ENCODE measurements around the gene DGCR2.
"Not testable (repeated sequence)": the region's sequence is repeated elsewhere in the genome, so short reads cannot be mapped to it uniquely, and the experiment has no call there.

DGCR2 gene

DNA sequence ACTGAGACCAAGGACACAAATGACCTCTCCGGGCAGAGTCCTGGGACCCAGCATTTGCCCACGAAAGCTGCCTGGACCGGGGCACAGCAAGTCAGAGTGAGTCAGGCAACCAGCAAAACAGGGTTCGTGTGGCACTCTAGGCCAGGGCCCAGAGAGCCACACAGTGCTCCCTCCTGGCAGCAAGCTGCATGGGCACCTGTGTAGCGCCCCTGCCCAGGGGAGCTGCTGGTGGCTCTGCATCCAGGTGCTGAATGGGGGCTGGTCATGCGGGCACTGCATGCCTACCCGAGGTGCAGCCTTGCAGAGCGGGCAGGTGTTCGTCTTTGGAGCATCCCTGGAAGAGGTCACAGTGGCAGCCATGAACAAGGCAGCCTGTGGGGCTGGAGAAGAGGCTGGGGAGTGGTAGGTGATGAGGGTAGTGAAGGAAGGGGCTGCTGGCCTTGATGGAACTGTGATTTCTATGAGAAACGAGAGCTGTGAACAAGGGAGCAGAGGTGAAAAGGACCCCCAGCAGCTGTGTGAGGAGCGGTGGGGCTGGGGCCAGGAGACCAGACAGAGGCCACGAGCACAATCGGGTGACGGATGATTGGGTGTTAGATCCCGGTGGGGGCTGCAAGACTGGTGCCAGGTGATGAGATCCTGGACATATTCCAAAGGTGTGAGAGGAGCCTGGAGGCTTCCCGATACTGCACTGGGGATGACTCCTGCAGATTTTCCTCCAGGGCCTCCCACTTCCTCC lies 63.3 kb downstream of the DGCR2 start:
- ATAC-seq, result no peak

DNA sequence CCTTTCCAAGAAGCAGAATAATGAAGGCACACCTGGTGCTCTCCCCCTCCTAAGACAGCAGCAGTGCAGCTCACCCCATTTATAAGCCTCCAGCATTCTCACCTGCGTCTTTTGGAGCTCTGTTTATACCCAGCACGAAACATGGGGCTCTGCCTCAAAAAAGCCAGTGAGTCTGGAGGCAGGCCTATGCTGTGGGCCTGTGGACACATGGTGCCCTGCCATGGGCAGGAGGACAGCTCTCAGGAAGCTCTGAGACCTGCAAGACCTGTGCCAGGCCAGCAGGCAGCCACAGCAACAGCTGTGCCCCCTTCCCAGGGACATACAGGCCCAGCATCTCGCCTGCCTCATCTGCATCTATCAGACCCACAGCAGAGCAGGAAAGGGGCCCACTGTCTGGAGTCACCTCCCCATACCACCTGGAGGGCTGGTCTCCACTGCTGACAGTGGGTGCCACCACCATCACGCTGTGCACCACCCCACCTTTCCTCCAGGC lies 64.2 kb downstream of the DGCR2 start:
- no peak for ATAC-seq

DNA sequence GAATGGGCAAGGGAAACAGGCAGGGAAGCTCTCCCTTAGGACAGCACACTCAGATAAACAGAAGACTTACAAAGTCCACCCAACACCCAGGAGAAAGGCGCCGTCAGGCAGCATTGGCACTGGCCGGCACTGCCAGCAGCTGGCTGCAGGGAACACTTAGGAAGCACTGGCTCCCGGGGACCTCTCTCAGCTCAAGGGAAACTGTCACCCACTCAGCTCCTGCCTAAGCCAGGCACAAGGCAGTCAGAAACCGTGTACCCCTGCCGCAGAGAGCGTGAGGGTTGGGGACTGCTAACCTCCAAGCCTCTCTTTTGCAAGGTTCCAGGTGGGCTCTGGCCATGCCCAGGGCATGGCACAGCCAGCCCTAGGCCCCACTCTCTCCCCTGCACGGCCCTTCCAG lies 64.7 kb downstream of the DGCR2 start:
- ATAC-seq, result no peak

DNA sequence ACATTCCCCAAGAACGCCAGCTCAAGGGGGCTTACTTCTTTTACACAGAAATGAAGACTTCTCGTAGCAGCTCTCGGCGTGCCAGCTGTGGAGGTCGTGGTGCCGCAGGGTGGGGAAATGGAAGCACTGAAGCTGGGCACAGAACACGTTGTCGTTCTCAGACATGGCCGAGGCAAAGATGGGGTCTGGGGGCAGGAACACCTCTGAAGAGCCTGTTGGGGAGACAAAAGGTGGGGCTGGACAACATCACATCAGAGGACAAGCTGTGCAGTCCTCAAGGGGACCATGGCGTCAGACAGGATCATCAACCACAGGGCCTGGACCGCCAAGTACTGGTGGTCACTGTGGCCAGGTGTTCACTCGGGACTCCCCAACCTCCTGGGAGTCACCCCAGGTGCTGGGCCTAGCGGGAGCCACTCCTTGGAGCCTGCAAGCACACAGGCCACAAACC lies 65.2 kb downstream of the DGCR2 start:
- ATAC-seq, result no peak

DNA sequence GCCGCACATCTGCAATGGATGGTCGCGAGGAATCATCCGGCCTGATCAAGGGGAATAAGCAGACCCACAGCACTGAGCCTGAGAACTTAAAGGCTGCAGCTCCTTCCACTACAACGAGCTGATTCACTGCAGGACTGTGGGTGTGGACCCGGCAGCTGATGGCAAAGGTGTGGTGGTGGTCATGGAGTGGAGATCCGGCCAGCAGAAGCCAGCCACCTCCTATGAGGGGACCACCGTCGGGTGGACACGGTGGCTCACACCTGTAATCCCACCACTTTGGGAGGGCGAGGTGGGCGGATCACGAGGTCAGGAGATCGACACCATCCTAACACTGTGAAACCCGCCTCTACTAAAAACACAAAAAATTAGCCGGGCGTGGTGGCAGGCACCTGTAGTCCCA lies 66.4 kb downstream of the DGCR2 start:
- ATAC-seq, result no peak

DNA sequence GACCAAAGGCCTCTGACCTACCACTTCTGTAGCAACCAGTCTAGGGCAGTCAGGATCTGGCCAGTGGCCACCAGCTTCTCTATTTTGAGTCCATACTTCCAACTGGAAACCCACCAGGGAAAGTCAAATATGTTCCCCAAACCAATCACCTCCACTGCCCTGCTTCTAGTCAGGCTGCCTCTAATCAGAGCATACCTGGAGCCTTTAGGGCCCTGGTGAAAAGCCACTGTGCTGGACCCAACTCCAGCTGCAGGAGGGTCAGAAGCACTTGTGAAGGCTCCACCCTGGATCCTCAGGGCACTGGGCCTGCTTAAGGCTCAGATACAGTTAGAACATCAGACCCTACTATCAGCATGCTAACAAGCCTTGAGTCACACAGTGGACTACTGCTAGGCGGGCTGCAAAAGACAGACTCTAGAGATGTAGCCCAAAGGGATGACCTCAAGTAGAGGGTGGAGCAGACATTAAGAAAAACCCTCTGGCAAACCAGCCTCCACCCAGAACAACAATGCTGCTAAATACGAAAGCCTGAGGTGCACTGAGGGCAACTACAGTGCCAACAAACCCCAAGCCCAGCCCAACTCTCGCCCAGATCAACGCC lies 69.2 kb downstream of the DGCR2 start:
- ATAC-seq, result no peak

DNA sequence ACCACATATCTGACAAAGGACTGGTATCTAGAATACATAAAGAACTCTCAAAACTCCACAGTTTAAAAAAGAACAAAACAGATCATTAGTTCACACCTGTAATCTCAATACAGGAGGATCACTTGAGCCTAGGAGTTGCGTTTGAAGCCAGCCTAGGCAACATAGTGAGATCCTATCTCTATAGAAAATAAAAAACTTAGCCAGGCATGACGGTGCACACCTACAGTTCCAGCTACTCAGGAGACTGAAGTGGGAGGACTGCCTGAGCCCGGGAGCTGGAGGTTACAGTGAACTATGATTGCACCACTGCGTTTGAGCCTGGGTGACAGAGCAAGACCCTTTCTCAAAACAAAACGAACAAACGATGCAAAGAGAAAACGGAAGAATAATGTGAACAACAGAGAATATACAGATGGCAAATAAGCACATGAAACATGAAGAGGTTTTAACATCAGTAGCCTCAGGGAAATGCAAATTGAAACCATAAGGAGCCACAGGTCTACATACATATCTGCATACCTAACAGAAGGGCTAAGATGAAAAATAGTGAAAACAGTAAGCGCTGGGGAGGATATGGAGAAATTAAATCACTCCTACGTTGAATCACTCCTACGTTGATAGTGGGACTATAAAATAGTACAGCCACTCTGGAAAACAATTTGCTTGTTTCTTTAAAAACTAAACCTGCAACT lies 70.7 kb downstream of the DGCR2 start:
- no peak for ATAC-seq

DNA sequence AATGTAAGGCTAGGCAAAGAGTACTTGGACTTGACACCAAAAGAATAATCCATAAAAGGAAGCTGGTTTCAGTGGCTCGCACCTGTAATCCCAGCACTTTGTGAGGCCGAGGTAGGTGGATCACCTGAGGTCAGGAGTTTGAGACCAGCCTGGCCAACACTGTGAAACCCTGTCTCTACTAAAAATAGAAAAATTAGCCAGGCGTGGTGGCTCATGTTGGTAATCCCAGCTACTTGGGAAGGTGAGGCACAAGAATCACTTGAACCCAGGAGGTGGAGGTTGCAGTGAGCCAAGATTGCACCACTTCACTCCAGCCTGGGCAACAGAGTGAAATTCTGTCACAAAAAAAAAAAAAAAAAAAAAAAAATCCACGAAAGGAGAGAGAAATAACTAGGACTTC lies 71.4 kb downstream of the DGCR2 start:
- not testable (repeated sequence) for ATAC-seq

DNA sequence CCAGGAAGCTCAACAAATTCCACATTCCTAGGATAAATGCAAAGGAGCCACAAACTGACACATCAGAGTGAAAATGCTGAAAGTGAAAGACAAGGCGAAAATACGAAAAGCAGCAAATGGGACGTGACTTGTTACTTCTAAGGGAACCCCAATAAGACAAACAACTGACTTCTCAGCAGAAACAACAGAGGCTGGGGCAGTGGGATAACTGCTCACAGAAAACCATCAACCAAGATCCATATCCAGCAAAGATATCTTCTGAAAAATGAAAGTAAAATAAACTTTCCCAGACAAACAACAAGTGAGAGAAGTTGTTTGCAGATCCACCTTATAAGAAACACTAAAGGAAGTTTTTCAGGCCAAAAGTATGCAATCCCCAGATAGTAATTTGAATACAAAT lies 72.1 kb downstream of the DGCR2 start:
- no peak for ATAC-seq

DNA sequence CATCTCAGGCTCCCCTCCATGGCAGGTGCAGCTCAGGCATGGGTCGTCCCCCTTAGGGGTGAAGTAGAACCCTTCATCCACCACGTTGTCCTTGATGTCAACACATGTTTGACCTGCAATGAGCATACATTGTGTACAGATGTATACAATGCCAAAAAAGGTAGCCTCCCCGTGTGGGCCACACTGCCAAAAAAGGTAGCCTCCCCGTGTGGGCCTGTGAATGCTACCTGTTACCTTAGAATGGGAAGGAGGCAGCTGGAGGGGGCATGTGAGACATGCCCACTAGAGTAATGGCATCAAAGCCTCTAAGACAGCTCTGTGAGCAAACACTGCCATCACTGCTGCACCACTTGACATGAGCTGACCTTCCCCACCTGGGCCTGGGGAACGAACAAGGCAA lies 73.7 kb downstream of the DGCR2 start:
- no peak for ATAC-seq

DNA sequence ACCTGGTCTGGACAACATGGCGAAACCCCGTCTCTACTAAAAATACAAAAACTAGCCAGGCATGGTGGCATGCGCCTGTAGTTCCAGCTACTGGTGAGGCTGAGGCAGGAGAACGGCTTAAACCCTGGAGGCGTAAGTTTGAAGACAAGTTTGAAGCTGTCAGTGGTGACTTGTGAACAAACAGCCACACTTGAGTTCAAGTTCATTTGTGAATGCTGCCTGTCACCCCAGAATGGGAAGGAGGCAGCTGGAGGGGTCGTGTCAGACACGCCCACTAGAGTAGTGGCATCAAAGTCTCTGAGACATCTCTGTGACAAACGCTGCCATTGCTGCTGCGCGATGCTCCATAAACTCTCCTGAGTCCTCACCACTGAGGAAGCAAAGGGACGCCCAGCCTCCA lies 74.2 kb downstream of the DGCR2 start:
- no peak for ATAC-seq

DNA sequence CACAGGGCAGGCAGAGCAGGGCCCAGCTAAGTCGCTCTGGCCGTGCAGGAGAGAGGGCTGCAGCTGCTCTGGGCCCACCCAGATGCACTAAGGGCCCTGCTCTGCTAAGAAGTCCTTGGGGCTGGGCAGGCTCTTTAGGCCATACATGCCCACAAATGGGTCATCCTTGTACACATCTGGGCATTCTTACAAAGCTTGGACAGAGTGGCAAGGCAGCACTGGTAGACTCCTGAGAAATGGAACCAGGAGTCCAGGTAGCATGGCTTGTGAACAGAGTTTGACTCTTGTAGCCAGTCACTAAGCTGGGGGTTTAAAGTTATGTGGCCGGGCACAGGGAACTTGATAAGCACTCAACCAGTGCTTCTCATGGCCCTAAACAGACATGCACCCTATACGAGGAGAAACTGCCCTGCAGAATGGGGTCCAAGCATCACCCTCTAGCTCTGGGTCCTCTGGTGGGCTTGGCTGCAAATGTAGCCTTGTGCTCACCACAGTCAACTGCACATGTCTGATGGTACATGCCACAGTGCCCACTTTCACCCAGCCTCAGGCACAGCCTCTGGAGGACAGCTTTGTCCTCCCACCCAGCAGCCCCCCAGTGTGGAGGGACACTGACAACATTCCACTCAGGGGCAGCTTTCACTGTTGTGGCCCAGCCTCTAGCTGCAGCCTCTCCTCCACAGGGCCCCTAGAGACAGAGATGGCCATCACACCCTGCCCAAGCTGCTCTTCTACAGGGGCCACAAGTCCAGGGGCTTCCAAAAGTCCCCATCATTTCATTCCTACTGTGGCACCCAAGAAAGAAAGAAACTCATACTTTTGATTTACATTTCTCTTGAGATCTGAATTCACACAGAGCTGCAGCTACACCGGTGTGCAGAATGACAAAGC lies 75.2 kb downstream of the DGCR2 start:
- ATAC-seq, result no peak

DNA sequence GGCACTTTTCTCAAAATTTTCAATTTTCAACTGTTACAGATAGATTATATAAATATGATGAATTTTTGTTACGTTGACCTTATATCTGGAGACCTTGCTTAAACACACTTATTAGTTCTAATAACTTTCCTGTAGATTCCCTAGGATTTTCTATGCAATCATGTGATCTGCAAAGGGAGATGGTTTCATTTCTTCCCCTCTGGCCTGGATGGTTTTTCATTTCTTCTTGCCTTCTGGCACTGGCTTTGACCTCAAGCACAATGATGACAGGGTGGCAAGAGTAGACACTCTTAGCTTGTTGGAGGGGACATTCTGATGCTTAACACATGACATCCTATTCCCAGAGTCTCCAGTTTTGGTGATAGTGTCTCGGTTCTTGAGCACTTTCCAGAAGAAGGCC lies 75.9 kb downstream of the DGCR2 start:
- ATAC-seq, result no peak

DNA sequence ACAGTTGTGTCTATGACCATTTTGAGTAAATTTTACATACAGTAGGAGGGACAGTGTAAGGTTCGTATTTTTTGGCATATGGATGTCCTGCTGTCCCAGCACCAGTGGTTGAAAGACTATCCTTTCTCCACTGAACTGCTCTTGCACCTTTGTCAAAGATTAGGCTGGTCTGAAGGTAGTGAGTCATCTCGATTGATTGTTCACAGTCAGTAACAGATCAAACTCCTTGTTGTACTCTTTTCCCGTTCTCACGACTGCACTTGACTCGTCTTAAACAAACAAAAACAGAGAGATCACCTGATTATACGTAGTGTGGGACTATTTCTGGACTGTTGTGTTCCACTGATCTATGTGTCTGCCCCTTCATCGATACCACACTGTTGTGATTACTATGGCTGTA lies 77.1 kb downstream of the DGCR2 start:
- no peak for ATAC-seq

DNA sequence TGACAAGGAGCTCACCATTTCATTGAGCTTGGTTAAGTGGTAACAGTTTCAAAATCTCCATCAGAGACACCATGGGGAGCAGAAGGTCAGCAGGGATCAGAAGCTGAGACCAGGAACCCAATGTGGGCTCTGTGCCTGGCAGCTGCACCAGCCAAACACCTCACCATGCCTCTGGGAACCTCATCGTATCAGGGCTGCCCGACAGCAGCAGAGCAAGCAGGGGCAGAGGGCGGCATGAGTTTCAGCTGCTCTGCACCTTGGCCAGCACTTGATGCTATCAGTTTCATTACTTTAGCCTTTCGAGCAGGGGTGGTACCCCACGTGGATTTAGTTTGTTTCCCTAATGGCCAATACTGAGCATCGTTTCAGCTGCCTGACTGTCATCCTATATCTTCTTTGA lies 77.8 kb downstream of the DGCR2 start:
- no peak for ATAC-seq

DNA sequence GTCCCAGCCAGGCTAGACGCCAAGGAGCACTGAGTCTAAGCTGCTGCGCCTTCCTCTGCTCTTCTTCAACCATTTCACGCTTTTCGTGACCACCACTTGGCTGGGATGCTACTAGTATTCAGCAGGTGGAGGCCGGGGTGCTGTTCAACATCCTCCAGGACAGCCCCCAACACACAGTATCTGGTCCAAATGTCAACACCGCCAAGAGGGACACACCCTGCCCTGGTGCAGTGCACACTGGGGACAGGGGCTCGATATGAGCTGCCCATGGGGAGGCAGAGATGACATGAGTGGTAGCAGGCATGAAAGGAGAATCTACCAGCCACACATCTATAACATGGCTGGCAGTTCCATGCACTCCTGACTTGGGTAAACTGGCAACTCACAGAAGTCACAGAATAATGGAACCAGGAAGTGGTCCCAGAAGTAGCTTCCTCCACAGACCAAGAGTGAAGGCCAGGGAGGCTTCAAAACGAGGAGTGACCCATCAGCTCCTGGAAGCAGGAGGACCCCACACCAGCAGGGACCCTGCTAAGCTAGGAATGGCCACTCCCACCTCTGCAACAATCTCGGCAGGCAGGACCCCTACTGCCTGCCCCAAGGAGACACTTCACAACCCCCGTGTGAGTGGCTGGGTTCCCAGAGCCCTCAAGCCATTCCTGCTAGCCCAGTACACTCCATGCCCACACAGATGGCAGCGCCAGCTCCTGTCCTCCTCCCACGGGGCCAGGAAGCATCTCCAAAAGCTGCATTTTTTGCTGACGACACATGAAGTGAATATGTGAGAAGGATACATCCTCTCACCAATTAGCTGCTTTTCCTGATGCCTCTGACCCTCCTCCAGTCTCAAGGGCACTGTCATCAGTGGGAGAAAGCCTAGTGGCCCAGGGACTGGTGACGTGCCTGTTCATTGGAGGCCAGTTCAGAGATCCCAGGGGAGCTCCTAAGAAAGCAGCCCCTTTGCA lies 78.8 kb downstream of the DGCR2 start:
- ATAC-seq, result no peak

DNA sequence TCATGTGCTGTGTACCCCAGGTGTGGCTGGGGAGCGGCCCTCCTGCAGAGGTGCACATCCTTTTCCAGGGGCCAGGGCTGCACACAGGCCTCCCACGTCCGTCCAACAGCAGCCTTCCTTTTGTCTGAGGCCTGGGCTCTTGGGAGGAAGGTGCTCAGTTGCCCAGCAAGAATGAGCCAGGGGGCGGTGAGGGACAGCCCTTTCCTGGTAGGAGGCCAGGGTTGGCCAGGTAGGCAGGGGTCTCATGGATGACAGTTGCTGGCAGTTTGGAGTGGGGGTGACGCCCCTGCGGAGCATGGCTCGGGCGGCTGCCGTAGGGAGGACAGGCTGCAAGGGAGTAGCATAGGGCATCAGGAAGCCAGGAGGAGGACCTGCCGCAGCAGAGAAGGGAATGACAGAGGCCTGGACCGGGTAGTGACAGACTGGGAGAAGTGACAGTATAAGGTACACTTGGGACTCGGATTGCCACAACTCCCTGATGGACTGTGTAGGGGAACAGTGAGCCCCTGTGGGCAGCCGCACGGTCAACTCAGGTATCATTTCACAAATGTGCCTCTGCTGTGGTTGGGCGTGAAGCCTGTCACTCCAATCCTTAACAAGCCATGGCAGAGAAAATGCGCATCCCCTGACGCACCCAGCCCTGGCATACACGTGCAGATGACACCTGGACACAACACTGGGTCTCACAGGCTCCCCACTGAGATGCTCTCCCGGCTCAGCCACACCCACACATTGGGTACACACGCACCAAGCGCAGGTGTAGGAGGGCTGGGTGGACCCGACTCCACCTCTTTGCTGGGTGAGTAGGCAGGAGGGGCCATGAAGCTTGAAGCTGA lies 79.7 kb downstream of the DGCR2 start:
- no peak for ATAC-seq

DNA sequence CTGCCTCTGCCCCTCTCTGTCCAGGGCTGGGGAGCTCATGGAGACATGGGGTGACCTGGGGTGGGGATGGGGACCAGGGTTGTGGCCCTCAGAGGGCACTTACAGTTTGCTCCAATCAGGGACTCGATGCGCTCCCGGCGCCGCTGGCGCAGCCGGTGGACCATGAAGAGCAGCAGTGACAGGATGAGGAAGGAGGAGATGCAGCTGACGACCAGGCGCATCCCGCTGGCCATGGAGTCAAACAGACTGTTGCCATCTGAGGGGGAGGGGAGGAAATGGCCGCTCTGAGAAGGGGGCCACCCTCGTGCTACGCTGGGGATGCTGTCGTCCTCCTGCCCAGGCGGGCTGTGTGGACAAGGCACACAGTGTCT lies 80.5 kb downstream of the DGCR2 start:
- ATAC-seq, result no peak

DNA sequence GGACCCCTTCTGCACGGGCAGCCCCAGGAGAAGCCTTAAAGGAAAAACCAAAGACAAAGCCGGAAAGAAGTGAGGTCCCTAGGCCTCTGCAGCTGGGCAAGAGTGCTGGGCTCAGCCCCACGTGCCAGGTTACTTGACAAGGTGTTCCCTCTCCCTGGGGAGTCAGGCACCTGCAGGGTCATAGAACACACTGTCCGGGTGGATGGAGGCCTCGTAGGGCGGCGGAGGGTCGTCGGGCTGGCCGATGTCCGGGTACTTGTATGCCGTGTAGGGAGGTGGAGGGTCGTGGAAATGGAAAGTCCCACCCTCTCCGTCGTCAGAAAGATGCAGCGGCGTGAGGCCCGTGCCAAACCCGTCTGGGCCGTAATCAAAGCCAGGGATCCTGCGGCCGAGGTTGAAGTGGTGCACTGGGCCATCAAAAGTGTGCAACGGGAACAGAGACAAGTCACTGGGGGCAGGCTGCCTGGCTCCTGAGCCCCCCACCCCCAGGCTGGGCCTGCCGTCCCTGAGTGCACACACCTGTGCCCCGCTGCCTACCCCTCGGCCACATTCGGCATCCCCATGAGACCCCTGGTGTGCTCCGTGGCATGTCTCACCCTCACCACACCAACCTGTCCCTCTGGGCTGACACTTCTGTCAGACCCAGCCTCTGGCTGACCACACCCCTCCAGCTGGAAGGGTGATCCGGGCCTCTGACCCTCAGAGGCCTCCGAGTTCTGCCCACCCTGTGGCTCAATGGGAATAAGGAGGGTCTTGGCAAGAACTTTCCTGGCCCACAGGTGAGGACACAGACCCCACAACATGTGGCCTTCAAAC lies 81.1 kb downstream of the DGCR2 start:
- ATAC-seq, result no peak

DNA sequence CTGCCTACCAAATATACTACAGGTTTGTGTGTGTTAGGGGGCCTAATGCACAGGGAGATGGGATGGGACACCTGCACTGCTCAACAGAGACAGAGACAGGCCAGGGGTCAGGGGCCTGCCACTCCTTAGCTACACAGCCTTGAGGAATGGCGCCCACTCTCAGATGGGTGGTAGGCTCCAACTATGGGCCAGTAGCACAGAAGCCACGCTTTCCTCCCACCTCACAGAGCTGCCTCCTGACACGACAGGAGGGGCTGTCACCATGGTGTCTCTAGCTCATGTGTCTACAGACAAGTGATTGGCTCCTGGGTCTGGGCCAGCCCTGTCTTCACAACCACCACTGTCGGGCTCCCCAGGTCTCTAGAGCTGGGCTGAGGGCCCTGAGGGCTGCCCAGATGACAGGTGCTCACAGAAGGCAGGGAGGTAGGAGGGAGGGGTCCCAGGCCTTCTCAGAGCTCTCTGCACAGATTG lies 81.8 kb downstream of the DGCR2 start:
- ATAC-seq, result no peak

Data from activated CD4-positive, CD25-positive, alpha-beta regulatory T cell treated with anti-CD3 and anti-CD28 coated beads, Interleukin-2, amount 50 U/mL, for 24 hours (primary cell).